Cardiac muscle cell (in vitro differentiated cells and primary cell): ENCODE measurements around the gene PCF11. TPM values are rescaled to one million over a fixed set of nuclear protein-coding genes. Genes with fewer than 3 reads are reported as not detected.

Source experiments
- DNase-seq, 2 donors: peaks; one replicate each; pipeline versions ENCODE4 v3.0.0 to v3.0.0-alpha.2; 2010 to 2017; ENCODE audit warnings: low read depth in 1 of 2, low spot score in 1 of 2
- H3K27ac ChIP-seq: fragments of 200-600 bp; sonication (generic); 2 replicates; pipeline ENCODE4 v1.5.1; 2016
- H3K27me3 ChIP-seq: fragments of 200-600 bp; sonication (generic); 2 replicates; pipeline ENCODE4 v1.6.0; 2016; ENCODE audit warnings: control low read depth
- H3K36me3 ChIP-seq: fragments of 200-600 bp; sonication (generic); 2 replicates; pipeline ENCODE4 v1.5.1; 2016; ENCODE audit warnings: control low read depth
- H3K4me1 ChIP-seq: fragments of 200-600 bp; sonication (generic); 2 replicates; pipeline ENCODE4 v1.8.1; 2017; ENCODE audit warnings: low read depth, mild to moderate bottlenecking, mixed run types
- H3K4me3 ChIP-seq: fragments of 200-600 bp; sonication (generic); 2 replicates; pipeline ENCODE4 v1.5.1; 2016; ENCODE audit warnings: mild to moderate bottlenecking
- H3K9me3 ChIP-seq: fragments of 200-600 bp; sonication (generic); 2 replicates; pipeline ENCODE4 v1.5.1; 2017; ENCODE audit warnings: low read depth, mild to moderate bottlenecking, control low read depth
- polyA plus RNA-seq: library from polyadenylated mRNA; unstranded; fragments of >200 nt; fragmentation: Nextera tagmentation; extraction: Ambion mirVana; gene quantifications from 2 replicates; pipeline ENCODE4 v1.2.1, GENCODE V29; 2016
- total RNA-seq: library from RNA; depleted of rRNA; stranded (reverse); fragments of >200 nt; gene quantifications from 2 replicates; pipeline ENCODE4 v1.2.3, GENCODE V29; 2016
- TF ChIP-seq, protein P1 (sequence below): IDR thresholded peaks from 2 replicates; pipeline ENCODE4 v1.5.1; 2012; ENCODE audit warnings: low read depth, mild to moderate bottlenecking, low read length

The PCF11 gene
- total and polyA plus RNA-seq, 2 experiments from 2014 or later, result 14.5 to 204 TPM

- Histone ChIP-seq H3K4me3 (no peak overlapping the region), H3K27ac (no peak overlapping the region), H3K36me3 (no peaks in the 10 kb centered on the region), H3K4me1 (peaks cover 9% of the 10 kb centered on the region), H3K27me3 (no peaks in the 10 kb centered on the region), H3K9me3 (no peaks in the 10 kb centered on the region)
- TF ChIP-seq, protein P1, sequence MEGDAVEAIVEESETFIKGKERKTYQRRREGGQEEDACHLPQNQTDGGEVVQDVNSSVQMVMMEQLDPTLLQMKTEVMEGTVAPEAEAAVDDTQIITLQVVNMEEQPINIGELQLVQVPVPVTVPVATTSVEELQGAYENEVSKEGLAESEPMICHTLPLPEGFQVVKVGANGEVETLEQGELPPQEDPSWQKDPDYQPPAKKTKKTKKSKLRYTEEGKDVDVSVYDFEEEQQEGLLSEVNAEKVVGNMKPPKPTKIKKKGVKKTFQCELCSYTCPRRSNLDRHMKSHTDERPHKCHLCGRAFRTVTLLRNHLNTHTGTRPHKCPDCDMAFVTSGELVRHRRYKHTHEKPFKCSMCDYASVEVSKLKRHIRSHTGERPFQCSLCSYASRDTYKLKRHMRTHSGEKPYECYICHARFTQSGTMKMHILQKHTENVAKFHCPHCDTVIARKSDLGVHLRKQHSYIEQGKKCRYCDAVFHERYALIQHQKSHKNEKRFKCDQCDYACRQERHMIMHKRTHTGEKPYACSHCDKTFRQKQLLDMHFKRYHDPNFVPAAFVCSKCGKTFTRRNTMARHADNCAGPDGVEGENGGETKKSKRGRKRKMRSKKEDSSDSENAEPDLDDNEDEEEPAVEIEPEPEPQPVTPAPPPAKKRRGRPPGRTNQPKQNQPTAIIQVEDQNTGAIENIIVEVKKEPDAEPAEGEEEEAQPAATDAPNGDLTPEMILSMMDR, result no peak
- DNase-seq, result no peak
Observed at GRCh38 chr11:83118814-83119213, 38.1 kb upstream of the PCF11 start.

DNA sequence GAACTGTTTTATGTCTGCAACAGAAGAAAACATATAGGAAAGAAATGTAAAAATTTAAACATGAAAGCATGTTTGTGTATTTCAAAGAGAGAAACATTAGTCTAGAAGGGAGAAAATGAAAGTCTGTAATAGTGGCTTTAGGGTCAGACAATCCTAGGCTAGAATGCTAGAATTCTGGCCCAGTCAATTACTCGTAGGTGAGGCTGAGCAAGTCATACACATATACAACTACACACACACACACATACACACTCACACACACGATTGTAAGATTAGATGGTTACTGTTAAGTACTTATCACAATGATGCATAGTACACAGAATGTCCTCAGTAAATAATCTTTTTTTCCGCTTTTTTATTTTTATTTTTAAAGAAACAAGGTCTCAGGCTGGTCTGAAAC, 37.7 kb upstream of the PCF11 start:
- Histone ChIP-seq H3K4me1 (peaks cover 9% of the 10 kb centered on the region), H3K27ac (no peak overlapping the region), H3K4me3 (no peak overlapping the region), H3K9me3 (no peaks in the 10 kb centered on the region), H3K36me3 (no peaks in the 10 kb centered on the region), H3K27me3 (no peaks in the 10 kb centered on the region)
- DNase-seq, result no peak
- TF ChIP-seq, protein P1, result no peak

GRCh38 chr11:83120327-83120726, 36.6 kb upstream of the PCF11 start:
- H3K36me3 ChIP-seq, result no peaks in the 10 kb centered on the region

DNA sequence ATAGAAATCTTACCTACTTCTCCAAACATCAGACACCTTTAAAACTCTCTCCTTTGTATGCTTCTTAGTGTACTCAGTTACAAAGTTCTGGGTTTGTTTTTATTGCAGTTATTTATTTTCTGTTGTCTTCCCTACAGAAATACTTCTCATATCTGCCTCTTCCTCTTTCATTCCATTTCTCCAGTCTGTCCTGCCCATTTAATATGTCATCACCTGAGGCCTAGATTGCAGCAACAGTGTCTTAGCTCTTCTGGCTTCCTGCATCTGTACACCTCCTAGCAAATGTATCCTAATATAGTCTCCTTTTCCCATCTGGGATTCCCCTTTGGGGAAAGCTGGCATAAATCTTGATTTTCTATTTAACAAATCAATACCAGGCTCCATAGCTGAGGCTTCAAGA, 34.9 kb upstream of the PCF11 start:
- Histone ChIP-seq H3K4me3 (no peak overlapping the region), H3K36me3 (no peaks in the 10 kb centered on the region), H3K27me3 (no peaks in the 10 kb centered on the region), H3K4me1 (no peaks in the 10 kb centered on the region), H3K27ac (no peak overlapping the region), H3K9me3 (no peaks in the 10 kb centered on the region)
- no peak for DNase-seq
- TF ChIP-seq, protein P1, result no peak

More at GRCh38 chr11:83120327-83120726, 36.6 kb upstream of the PCF11 start:
- Histone ChIP-seq H3K27me3 (no peaks in the 10 kb centered on the region), H3K9me3 (no peaks in the 10 kb centered on the region), H3K4me3 (no peak overlapping the region), H3K27ac (no peak overlapping the region), H3K4me1 (peaks cover 6% of the 10 kb centered on the region)
- TF ChIP-seq, protein P1, result no peak
- DNase-seq, result no peak

DNA sequence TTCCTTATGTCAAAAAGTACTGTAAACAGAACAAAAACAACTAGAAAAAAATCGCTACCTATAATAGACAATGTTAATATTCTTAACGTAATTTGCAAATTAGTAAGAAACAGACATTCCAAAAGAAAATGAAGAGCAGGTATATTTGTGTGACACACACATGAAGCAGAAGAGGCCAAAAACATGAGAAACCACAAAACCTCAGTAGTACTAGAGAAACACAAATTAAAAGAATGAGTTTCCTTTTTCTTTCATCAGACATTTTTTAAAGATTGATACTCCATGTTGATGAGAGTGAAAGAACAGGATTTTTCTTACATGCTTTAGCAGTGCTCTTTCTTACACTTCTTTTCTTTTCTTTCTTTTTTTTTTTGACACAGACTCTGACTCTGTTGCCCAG, 34.2 kb upstream of the PCF11 start:
- Histone ChIP-seq H3K4me1 (no peaks in the 10 kb centered on the region), H3K27ac (no peak overlapping the region), H3K36me3 (no peaks in the 10 kb centered on the region), H3K27me3 (no peaks in the 10 kb centered on the region), H3K4me3 (no peak overlapping the region), H3K9me3 (no peaks in the 10 kb centered on the region)
- TF ChIP-seq, protein P1, result no peak
- DNase-seq, result no peak
